Thyroid gland (tissue), 4 donors: Measurements from ENCODE around the gene UQCR11.

Source experiments
- POLR2A ChIP-seq, 2 donors: fragments of 450-650 bp; IDR thresholded peaks; one replicate each; pipeline ENCODE4 v1.6.1; 2017; ENCODE audit warnings: antibody characterized with exemption in 2 of 2, mild to moderate bottlenecking in 2 of 2, moderate library complexity in 1 of 2
- TF ChIP-seq, protein P1 (sequence below), 6 experiments: fragments of 200-600 bp in 3 of 6; fragments of 450-650 bp in 3 of 6; sonication (generic) in 3 of 6; IDR thresholded peaks; one replicate each; pipeline ENCODE4 v1.5.1; 2016 to 2019; ENCODE audit warnings: antibody characterized with exemption in 6 of 6, mild to moderate bottlenecking in 2 of 6, inconsistent platforms in 1 of 6, moderate library complexity in 1 of 6

DNA sequence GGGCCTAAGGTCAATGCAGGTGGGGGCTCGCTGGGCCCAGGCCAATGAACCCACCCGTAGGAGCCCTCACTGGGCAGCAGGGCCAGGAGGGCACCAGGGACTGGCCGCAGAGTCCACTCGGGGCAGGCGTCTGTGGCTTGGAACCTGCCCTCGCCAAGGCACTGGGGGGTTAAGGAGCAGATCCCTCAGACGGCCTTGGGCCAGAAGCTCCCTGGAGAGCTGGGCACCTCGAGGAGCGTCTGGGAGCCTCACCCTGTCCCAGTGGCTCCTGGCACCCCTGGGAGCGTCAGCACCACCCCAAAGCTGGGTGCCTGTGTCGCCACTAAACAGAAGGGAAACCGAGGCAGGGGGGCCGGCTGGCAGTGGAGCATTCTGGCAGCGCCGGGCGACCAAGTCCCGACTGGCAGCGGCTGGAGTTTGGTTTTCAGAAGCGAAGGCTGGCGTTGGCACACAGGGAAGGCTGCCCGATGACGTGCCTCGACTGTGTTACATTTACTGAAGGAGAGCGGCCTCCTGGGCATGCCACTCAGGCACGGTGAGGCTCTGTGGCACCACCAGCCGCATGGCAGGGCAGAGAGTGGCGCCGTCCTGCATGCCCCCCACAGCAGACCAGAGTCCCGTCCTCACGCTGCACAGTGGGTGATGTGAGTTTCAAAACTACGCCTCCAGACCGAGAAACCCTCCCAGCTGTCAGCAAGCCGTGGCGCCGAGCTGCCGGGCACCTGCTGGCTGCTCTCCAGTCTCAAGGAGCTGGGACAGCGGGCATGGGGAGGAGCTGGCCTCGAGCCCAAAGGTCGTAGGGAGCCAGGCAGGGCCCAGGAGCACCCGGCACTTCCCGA lies 28.0 kb downstream of the UQCR11 start:
- TF ChIP-seq, protein P1, sequence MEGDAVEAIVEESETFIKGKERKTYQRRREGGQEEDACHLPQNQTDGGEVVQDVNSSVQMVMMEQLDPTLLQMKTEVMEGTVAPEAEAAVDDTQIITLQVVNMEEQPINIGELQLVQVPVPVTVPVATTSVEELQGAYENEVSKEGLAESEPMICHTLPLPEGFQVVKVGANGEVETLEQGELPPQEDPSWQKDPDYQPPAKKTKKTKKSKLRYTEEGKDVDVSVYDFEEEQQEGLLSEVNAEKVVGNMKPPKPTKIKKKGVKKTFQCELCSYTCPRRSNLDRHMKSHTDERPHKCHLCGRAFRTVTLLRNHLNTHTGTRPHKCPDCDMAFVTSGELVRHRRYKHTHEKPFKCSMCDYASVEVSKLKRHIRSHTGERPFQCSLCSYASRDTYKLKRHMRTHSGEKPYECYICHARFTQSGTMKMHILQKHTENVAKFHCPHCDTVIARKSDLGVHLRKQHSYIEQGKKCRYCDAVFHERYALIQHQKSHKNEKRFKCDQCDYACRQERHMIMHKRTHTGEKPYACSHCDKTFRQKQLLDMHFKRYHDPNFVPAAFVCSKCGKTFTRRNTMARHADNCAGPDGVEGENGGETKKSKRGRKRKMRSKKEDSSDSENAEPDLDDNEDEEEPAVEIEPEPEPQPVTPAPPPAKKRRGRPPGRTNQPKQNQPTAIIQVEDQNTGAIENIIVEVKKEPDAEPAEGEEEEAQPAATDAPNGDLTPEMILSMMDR (IDR thresholded peaks at IDR 0.05): no peak
- TF ChIP-seq POLR2A (IDR thresholded peaks at IDR 0.05): no peak
